Raji (cell line): Measurements from ENCODE around the gene CHD2.

Experiments used
- POLR2A ChIP-seq: IDR thresholded peaks from 2 replicates; pipeline ENCODE4 v1.6.1; 2011; ENCODE audit warnings: low read depth, low read length, control low read depth; ENCODE audit not compliant: insufficient read depth

The CHD2 gene

DNA sequence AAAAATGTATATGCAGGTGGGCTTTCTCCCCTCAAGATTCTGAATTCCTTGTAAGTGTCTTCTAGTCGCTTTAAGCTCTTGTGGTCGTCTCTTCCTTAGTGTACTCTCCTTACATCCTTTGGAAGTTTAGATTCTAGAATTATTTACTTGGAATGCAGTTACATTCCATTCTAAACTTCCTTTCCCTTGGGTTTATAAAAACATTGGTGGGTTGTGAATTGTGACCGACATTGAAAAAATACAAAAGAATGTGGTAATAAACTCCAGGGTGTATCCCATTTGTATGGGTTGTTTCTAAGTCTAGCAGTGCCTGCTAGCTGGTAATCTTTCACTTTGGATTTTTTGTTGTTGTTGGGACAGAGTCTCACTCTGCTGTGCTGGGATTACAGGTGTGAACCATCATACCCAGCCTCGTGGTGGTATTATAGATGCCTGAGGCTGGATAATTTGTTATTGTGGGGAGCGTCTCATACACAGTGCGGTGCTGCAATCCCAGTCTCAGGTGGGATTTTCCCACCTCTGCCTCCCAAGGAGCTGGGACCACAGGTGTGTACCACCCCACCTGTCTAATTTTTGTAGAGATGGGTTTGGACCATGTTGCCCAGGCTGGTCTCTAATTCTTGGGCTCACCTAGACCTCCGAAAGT lies 9.1 kb downstream of the CHD2 start:
- no peak for TF ChIP-seq POLR2A

DNA sequence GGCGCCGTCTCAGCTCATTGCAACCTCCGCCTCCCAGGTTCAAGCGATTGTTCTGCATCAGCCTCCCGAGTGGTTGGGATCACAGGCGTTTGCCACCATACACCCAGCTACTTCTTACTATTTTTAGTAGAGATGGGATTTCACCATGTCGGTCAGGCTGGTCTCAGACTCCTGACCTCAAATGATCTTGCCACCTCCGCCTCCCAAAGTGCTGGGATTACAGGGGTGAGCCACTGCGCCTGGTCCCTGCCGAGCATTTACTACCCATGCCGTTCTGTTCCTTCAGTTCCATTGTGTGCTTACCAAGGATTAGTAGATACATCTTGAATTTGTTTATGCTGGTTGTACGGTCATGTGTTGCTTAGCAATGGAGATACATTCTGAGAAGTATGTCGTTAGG lies 10.3 kb downstream of the CHD2 start:
- TF ChIP-seq POLR2A, result no peak

DNA sequence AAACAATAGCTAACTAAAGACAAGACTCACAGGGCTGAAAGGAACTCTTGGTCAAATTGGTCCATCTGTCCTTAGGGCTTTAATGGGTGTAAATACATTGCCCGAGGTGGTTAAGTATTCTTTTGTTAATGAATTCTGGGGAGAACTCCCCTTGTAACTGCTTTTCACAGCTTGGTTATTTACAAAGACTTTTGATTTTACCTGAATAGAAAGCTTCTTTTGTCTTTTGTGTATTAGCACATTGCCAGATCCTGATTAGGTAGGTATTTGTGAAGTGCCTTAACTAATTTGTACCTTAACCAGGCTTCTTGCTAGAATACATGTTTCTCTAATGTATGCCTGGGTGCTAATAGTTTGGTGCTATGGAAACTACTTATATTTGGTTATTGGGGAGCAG lies 14.0 kb downstream of the CHD2 start:
- TF ChIP-seq POLR2A, result no peak

DNA sequence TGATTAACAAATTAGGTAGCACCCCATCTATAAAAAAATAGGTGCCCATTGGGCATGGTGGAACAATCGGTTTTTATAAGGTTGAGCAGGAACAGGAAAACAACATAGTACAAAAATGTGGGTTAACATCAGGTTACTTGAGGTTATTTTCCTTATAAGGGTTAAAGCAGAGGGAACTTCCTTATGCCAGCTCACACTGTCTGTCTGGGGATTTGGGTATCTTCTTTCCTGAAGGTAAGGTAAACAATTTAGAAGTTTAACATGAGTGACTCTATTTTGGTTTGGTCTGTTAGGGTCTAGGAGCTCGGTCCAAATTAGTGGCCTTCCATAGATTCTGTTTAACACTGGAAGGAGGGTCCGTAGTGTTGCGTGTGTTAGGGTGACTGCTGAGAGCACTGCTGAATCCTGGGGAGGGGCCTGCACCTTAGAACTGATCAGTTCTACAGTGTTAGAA lies 14.7 kb downstream of the CHD2 start:
- TF ChIP-seq POLR2A, result no peak

DNA sequence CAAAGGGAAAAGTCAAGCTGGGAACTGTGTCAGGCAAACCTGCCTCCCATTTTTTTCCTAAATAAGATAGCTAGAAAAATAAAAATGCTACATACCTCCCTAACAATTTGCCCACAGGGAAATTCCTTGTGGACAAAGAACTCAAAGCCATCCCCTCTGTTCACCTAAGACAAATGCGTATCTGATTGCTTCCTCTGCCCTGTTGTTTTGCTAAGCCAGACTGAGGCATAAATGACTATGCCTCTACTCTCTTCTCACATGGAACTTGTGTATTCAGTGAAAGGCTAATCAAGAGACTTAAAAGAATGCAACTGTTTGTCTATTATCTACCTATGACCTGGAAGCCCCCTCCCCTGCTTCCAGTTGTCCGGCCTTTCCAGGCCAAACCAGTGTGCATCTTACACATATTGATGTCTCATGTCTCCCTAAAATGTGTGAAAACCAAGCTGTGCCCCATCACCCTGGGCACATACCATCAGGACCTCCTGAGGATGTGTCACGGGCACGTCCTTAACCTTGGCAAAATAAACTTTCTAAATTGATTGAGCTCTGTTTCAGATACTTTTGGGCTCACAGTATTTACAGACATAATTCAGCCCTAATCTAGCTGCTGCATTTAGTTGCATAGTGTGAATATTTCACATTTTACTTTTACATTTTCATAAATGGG lies 15.8 kb downstream of the CHD2 start:
- TF ChIP-seq POLR2A, result no peak

DNA sequence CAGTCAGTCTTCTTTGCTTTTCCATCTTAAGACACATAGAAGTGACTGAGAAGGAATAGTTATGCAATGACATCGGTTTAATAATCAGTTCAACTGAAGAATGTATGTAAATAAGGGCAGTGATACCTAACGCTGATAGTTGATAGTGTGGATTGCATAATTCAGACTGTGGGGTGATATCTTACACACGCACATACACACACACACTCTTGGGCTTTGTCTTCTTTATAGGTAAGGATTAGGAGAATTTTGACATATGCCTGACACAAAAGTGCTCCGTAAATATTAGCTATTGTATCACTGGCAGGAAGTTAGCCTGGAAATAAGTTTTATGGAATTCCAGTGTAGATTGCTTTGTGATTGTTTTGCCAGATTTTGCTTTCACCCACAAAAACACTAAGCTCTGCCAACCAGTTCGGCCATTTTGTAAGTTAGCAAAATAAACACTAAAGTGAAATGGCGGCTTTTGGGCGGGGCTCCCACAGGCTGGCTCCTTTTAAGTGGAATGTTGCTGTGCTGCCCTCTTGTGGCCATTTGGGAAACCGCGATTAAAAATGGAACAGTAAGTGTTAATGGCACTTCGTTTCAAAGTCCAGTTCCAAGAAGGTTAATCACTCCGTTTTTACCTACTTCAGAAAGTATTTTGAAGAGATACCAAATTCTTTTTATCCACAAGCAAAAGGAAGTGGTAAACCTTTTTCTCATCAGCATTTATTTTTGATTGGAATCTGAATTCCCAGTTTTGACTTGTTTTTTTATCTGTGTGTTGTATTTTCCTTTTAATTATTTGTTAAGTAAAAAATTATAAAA lies 17.7 kb downstream of the CHD2 start:
- no peak for TF ChIP-seq POLR2A

DNA sequence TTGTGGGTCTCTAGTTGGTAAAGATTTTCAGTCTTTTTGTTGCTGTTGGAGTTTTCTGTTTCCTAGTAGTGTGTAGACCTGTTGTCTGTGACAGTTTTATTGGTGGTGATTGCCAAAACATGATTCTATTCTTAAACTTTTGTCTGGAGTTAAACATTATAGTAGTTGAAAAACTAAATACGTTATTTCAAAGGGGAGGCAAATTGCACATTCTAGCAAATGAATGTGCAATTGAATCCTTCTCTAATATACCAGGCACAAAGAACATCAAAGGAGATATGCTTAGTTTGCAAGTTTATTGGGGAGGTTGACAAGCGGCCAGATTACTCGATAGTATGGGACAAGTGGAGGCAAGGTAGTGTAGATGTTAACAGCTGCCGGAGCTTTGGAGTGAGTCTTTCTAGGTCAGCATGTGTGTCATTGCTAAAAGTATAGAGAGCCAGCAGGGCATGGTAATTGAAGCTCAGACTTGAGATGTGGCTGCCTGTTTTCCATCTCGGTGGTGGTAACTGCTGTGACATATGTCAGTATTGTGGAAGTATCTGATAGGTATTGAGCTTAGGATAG lies 20.6 kb downstream of the CHD2 start:
- TF ChIP-seq POLR2A, result no peak

DNA sequence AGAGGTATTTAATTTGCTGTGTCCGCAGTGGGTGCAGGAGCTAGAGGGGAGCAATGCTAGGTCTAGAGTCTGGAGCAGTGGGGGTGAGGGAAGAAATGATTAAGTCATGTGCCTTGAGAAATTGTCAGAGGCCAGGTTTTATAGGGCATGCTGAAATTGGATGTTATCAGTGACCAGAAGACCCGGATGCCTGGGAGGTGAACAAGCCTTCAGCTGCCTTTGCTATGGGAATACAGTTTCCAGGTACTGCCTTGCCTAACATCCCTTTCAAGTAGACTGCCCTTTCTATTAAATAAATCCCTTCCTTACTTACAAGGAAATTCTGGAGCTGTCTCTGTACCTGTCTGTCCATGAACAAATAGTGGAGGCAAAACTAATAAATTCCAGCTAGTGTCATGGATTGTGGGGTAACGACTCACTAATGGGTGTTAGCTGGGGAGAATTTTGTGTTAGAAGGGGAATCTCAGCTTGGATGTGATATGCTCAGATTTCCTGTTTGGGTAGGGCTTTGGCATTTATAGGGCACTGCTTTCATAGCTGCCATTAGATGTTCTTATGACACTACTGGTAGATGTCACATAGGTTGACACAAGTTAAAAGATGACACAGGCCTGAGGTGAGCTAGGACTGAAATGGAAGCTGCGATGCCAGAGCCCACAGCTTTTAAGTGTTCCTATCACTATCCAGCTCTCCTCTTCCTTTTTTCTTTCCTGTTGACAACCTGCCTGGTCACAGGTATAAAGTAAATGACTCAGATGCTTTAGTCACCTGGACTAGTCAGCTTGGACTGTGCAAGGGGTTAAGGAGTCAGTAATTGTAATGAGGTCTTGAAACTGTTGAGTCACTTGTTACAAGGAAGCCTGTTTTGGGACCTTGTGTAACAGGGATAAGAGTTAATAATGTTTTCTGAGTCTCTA lies 21.3 kb downstream of the CHD2 start:
- no peak for TF ChIP-seq POLR2A

DNA sequence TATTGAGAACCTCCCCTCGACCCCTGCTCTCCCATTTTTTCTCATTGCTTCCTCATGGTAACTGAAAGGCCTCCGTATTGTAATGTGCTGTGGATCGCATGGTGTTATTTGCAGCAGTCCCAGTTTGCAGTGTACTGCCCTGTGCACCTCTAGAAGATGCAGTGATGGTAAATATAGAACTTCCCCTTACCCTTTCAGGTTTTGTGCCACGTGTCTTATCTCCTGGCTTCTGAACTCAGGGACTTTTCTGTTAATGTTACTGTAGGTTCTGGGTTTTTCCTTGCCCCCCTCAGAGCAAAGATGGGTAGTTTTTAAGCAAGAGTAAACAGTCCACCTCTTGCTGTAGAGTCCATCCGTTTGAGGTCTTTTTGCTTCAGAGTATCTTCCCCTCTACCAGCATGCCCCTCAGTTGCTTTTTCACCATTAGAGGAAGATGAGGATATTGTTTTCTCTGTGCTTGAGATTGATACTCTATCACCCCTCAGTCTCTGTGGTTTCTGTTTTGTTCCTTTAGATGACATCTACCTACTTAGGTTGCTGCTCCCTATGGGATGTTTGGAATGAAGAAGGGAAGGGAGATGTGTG lies 22.4 kb downstream of the CHD2 start:
- TF ChIP-seq POLR2A, result no peak

DNA sequence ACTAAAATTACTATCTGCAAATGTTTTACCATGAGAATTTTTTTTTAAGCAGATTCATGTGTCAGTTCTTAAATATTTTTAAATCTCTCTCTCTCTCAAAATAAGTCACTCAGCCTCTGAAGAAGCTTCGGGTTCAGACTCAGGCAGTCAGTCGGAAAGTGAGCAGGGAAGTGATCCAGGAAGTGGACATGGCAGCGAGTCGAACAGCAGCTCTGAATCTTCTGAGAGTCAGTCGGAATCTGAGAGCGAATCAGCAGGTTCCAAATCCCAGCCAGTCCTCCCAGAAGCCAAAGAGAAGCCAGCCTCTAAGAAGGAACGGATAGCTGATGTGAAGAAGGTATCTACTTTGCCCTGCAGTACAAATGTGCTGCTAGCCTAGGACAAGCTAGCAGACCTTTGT lies 24.1 kb downstream of the CHD2 start:
- no peak for TF ChIP-seq POLR2A

DNA sequence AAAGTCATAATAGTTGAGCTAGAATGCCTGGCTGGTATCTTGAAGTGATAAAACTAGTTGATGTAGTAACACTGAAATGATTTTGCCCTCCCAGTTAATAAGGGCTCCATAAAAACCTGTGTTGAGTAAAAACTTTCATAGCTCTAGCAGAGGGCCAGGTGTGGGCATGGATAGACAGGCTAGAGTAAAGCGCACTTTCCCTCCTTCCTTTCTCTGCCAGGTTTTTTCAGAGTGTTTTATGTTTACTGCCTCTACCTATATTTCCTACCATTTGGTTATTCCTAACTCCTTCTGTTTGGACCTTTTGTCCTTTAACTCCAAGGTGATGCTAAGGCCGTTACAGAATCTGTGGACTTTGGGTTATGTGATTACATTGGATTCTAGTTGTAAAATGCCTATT lies 25.3 kb downstream of the CHD2 start:
- no peak for TF ChIP-seq POLR2A

DNA sequence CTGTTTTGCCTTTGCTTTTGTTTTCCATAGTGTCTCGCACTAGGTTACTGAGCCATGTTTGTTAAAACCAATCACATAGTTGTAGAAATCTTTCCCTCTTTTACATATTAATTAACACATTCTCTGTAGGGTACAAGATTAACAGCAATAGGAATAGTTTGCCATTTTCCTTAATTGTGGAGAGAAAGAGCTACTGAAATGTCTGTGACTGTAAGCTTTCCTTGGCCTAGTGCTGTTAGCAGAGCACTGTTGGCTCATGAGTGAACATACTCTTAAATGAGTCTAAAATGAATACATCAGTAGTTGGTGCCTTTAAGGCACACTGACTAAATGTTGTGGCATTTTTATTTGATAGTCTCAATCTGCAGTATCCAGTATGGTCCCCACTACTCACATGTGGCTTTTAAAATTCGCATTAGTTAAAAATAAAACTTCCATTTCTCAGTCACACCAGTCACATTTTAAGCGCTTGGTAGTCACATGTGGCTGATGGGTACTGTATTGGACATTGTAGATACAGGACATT lies 28.2 kb downstream of the CHD2 start:
- TF ChIP-seq POLR2A, result no peak

DNA sequence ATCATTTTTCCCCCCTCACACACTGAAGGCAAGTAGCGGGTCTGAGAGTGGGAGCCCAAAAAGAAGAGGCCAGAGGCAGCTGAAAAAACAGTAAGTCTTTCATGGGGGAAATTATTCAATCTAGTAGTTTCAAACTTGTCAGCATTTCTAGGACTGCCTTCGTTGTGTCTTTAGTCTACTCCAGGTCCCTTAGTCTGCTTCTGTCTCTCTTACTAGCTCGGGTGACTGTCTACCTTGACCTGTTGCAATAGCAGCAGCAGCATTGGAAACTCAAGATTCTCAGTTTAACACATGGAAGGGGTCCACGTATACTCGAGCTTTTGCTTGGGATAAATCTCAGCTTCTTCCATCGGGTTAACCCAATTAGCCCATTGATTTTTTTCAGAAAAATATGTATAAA lies 28.9 kb downstream of the CHD2 start:
- no peak for TF ChIP-seq POLR2A

DNA sequence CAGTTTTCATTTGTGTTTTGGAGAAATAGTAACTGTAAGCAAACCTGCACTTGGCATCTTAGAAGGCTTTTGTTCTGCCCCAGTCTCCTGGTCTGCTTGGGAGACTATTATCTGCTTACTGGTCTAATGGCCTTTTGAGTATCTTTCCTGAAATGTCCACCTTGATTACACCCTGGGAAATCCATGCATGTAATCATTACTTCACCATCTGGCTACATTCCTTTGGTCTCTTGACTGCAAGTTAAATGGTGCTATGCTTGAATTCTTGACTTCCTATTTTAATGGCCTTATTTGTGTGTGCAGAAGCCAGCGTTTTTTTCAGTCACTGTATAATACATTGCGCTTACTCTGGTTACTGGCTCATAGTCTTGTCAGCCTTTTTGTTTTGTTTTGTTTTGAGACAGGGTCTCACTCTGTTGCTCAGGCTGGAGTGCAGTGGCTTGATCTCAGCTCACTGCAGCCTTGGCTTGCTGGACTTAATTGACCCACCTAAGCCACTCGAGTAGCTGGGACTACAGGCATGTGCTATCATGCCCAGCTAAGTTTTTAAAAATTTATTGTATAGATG lies 30.0 kb downstream of the CHD2 start:
- no peak for TF ChIP-seq POLR2A

DNA sequence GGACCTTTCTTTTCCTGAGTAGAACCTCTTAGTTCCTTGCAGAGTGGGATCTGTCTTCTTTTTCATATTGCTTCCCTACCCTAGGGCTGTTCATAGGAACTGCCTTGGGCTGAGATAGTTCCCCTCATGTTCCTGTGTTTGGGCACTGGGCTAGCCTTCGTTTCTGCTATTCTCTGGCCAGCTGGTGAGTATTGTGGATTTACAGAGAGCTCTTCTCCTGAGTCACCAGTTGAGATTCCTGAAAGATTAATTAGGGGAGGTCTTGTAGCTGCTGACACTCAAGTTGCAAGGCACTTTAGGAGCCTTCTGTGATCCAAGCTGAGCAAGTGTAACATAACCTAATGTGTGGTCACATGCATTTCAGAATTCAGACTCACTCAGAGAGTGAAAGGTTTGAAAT lies 30.7 kb downstream of the CHD2 start:
- no peak for TF ChIP-seq POLR2A
